HG02938 (cell line): ENCODE measurements around the gene ABLIM3.
"Not testable (repeated sequence)": the region's sequence is repeated elsewhere in the genome, so short reads cannot be mapped to it uniquely, and the experiment has no call there.

ENCODE experiments used
- ATAC-seq: cut with Tn5 transposase; IDR thresholded peaks from one replicate; pipeline ENCODE4 v1.9.1; 2021; ENCODE audit warnings: mild to moderate bottlenecking, moderate library complexity; ENCODE audit not compliant: unreplicated experiment

ABLIM3 gene

DNA sequence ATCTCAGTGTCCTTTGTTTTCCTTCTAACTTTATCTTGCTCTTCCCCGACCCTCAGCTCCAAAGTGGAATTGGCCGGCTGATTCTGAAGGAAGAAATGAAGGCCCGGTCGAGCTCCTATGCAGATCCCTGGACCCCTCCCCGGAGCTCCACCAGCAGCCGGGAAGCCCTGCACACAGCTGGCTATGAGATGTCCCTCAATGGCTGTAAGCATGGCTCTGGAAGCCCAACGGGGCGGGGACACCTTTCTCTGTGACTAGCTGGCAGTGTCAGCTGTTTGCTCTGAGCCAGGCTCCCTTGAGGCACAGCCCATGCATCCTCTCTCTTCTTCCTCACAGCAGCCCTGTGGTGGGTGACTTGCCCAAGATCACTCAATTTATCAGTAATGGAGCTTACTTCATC is 106.4 kb downstream of the ABLIM3 start:
- no peak for ATAC-seq

DNA sequence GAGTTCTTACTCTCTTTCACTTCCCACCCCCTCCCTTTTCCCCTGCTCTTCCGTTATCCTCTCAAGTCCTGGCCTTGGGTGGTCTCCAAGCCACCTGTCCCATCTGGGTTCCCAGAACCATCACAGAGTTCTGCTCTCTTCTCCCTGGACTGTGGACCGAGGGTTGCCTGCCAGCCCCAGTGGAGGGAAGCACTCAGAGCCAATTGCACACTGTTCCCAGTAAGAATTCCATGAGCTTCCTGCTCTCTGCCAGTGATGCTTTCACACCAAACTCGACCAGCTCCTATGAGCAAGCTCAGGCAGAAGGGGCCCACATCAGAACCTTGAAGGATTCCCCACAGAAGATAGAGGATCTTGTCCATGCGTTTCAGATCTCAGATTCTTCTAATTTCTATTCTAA is 110.3 kb downstream of the ABLIM3 start:
- ATAC-seq, result no peak

DNA sequence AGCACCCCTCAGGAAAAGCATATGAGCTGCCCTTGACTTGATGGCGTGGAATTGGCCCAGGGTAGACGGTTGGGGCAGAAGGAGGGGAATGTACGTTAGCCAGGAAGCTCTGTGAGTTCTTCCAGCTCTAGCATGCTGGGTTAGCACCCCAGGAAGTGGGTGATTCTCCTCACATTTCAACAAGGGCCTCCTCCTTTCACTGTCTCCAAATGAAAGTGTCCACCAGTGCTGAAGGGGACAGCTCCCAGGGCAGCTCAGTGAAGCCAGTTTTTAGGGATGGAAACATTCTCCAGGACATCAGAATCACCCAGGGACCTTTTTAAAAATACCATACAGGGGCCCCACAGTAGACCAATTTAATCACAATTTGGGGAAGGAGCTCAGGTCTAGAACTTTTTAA is 113.2 kb downstream of the ABLIM3 start:
- no peak for ATAC-seq

DNA sequence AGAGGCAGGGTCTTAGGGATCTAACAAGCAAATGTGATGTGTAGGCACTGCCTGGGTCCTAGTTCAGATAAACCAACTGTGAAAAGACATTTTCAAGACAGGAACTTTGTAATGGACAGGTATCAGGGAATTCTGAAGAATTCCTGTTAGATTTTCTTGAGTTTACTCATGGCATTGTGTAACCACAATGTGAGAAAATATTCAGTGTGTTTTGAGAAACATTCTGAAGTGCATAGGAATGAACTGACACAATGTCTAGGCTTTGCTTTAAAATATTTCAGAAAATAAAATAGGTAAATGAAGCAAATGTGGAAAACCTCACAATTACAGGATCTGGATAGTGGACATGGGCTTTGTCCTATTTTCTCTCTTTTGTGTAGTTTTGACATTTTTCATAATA is 115.2 kb downstream of the ABLIM3 start:
- no peak for ATAC-seq

DNA sequence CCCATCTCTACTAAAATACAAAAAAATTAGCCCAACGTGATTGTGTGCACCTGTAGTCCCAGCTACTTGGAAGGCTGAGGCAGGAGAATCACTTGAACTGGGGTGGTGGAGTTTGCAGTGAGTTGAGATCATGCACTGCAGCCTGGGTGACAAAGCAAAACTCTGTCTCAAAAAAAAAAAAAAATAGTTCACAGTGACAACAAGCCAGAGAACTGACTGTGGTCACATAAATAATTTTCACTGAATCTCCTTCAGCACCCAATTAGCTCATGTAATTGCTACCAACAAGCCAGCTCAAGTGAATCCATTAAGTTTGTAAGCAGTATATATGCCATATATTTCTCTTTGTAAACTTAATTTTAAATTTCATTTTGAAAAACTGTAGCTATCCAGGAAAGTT is 115.8 kb downstream of the ABLIM3 start:
- no peak for ATAC-seq

DNA sequence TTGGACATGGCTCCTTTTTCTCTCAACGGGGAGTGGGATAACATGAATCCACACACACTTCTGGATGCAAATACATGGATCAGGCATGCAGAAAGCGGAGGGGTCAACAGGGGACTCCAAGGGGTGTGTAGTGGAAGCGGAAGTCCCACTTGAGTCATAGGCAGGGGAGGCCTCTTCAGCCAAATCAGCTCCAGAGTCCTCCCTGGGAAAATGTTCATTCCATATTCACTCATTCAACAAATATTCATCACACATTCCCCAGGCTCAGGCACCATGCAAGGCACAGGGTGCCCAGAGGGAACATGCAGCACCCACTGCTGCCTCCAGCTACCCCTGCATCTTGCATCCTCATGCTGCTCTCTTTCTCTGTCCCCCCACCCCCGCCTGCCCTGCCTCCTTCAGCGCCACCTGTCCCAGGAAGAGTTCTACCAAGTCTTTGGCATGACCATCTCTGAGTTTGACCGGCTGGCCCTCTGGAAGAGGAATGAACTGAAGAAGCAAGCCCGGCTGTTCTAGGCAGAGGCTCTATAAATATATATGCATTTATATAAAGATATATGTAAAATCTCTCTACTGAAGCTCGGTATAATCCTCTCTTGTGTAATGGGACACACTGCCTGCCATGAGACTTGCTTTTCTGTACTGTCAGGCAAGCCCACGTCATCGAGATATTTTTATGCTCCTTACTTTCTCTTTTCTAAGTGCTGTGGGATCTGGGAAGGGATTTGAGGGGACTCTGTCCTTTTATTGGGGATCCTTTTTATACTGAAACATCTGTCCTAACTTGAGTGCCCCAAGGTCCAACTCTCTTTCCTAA is 116.8 kb downstream of the ABLIM3 start:
- no peak for ATAC-seq

DNA sequence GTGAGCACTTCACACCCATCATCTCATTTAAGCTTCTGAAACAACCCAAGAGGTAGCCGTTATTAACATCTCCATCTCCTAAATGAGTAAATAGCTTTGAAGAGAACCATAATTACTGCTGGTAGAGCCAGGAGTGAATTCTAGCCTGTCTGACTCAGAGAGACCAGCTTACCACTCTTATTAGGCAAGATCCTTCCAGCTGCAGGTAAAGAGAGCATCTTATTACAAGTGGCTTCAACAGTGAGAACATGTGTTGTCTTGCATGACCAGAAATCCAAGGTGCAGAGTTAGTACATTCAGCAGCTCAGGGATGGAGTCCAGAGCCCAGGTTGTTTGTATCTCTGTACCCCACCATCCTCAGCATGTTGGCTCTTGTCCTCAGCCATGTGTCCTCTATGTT is 119.5 kb downstream of the ABLIM3 start:
- no peak for ATAC-seq

DNA sequence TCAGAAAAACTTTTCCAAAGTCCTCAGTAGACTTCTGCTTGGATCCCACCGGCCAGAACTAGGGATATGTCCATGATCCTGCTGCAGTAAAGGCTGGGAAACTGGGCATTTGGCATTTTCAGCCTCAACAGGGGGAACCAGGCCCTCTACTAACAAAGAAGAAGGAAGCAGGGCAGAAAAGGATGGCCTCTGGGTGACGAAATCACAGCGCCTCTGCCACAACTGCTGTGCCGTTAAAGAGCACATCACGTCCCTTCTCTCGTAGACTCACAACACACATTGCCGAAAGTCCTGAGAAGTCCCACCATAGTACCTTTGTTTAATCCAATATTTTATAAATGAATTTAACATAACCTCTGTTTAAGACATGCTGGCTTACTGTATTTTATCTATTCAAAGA is 120.0 kb downstream of the ABLIM3 start:
- no peak for ATAC-seq

DNA sequence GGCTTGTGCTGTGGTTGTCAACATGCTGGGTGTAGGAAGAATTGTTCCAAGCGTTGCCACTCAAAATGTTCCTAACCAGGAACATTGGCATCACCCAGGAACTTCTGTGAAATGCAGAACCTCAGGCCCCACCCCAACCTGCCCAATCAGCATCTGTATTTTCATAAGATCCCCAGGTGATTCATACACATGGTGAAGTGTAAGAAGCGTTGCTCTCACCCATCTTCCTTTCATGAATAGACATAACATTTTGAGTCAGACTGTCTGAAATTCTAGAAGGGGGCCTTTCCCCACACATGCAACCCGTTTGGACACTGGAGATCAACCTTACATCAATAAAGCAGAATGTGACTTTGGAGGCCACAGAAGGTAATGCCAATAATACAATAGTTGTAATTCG is 121.0 kb downstream of the ABLIM3 start:
- no peak for ATAC-seq

DNA sequence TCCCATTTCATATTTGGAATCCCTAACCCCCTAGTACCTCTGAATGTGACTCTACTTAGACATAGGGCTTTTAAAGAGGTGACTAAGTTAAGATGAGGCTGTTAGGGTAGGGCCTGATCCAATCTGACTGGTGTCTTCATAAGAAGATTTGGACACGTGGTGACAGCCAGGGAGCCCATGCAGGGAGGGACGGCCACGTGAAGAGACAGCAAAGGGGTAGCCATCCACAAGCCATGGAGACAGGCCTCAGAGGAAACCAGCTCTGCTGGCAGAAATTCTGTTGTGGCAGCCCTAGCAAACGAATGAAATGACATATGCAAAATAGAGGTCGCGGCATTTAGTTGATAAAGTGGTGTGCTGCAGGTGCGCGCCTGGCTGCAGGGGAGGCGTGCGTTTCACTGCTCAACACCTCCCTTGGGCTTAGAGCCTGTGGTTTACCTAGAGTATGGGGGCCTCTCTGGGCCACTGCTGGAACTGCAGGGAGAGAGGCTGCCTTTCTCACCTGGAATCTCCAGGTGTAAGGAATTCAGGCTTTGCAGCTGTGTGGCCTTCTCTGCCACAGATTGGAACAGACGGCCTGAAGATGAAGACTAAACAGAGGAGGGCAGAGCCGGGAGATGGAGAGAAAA is 123.3 kb downstream of the ABLIM3 start:
- peak; percentile 92 for ATAC-seq

DNA sequence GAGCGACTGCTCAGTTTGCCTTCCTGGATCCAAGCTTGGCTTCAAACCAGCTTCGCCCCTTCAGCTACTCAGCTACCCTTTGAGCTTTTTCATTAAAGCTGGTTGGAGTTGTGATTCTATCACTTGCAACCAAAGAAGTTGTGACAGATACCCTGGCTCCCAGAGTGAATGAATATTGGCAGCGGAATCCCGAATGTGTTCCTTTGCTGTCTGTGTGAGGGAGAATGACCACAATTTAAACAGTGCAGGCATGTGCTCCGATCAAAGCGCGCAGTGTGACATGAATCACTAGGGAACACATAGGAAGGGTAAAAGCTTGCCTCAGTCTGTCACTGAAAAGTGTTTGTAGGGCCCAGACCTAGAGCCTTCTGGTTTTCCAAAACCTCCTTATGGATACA is 123.8 kb downstream of the ABLIM3 start:
- no peak for ATAC-seq

DNA sequence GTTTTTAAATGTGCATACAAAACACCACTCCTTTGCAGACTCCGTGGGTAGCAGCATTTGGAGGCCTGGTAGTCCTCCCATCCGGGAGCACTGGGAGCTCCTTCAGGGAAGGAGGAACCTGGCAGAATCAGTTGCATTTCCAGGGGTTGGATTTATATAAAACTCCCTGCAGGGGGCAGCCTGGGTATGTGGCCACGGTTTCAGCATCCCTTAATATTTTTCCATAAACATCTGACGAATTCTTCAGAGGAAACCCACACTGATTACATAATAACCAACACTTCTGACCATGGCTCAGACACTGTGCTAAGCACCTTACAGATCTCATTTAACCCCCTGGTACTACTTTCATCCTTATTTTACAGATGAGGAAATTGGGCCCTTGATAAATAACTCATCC is 124.3 kb downstream of the ABLIM3 start:
- ATAC-seq, result no peak

DNA sequence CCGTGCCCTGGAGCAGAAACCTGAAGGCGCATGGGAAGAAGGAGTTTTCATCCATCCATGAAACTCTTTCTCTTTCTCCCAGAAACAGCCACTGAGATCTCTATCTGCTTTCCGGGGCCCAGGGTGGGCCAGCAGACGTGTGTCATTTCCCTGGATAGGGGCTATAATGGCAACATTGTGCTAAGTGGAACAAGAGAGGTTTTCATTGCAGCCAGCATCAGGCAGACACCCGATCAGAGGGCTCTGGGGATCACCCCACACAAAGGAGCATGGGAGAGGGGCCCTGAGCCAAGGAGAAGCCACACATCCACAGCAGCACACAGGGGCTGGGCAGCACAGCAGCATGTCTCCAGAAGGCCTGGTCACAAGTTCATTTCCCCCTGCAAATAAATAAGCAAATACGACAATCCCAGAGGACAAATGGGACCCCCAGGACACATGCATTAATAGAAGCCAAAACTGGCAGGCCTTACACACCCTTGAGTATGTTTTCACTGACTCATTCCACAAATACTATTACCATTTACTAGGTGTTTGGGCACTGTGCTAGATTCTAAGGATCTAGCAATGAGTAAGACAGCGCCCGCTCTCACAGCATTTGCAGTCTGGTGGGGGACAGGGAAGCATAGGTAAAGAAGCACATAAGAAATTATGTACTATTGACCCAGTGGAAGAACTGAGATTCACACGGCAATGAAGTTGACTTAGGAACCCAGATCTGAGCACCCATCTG is 126.1 kb downstream of the ABLIM3 start:
- ATAC-seq, result no peak

DNA sequence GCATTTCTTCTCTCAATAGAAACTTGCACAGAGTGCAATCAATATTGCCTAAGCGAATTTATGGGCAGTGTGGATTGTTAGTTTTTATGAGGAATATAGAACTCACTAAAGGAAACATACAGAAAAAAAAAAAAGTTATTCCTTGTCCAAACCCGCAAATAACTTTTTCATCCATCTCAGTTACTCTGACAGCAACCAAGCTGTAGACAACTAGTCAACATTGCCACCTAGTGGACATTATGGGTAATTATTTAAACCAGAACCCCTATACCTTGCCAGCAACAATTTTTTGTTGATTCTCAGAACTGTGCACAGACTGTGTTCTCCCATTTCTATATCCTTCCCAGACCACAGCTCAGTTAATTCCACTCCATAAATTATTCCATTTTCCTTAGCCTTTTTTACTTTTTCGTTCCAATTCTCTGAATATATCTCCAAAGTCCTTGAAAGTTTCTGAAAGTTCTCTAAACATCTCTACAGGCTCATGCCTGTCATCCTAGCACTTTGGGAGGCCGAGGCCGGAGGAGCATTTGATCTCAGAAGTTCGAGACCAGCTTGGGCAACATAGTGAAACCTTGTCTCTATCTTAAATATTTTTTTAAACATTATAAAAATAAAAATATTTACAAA is 127.8 kb downstream of the ABLIM3 start:
- ATAC-seq, result no peak

DNA sequence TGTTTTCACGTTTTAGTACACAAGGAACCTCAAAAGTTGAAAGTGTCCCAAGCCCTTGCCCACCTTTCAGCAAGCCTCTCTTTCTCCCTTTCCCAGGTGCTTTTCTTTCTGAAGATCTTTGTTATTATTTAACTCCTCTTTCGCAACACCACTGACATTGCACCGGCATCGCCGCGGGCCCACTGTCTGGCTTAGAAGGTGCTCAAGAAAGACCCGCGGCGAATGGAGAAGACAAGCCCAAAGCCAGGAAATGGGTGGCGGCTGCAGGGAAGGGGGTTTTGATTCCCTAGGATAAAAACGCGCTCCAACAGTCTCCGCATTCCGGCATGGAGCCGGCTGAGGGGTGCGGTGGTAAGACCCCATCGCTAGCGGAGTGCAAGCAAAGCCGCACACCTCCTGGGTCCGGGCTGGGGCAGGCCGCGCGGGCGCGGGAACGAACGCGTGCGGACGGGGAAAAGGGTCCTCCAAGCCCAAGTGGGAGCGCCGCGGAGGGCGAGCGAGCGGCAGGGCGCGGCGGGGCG is 130.0 kb downstream of the ABLIM3 start:
- no peak for ATAC-seq

DNA sequence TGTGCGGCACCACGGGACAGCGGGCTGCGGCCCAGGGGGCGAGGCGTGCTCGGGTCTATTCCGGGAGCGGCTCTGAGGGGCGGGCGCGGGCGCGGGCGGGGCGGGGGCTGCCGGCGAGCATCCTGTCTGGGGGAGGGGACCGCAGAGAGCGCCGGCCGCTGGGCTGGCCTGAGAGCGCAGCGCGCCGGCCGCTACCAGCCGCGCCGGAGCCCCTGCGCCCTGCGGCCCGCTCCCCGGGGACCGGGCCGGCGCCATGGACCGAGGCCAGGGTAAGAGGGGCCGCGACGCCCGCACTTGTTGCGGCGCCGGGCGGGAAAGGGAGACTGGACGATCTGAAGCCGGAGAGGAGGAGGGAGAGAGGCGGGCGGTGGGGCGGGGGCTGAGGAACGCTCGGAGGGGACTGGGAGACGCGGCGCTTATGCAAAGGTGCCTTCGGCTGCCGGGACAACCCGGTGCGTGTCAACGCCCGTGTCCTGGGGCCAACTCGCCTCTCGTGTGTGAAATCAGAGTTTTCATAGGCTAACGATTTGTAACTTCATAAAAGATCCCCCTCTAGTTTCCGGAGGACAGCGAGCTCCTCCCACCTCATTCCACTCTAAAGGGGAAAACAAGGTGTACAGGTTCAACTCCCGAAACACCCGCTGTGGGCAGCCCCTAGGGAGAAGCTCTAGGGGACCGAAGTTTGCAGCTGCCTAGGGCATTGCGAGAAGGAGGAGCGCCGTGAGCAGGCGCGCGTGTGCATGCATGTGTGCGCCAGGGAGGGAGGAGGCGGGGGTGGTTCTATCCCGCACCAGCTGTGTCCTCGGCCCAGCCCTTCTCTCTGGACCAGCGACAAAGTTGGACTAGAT is 130.6 kb downstream of the ABLIM3 start, which contains the start of gene AFAP1L1:
AFAP1L1 (plus strand) TSS at position 144 of the 848 bp plus-strand sequence; CDS start at position 254, 110 bp downstream.
- ATAC-seq, result no peak

DNA sequence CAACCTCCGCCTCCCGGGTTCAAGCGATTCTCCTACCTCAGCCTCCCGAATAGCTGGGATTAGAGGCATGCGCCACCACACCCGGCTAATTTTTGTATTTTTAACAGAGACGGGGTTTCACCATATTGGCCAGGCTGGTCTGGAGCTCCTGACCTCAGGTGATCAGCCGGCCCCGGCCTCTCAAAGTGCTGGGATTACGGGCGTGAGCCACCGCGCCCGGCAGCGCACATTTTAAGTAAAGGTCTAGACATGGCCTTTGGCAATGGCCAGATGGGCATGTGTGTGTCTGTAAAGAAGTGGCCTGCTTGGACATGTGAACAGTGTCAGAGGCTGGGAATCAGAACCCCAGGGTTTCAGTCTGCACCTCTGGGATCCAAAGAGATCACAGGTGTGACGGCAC is 131.5 kb downstream of the ABLIM3 start:
- not testable (repeated sequence) for ATAC-seq

DNA sequence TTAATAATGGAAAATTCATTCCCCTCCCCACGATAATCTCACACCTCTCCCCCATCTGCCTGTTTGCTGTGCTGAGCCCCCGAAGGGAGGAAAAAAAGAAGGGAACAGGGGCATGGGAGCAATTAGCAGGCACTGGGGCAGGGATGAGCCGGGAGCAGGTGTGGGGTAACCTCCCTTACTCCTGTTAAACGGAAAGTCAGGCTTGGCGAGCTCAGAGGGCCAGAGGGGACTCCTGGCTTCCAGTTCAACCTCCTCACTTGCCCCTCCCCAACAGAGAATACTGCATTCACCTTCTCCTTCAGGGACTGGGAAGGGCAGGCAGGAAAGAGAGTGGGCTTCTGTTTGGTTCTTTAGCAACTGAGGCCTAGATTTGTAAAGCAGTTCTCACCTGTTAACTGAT is 131.9 kb downstream of the ABLIM3 start:
- no peak for ATAC-seq

DNA sequence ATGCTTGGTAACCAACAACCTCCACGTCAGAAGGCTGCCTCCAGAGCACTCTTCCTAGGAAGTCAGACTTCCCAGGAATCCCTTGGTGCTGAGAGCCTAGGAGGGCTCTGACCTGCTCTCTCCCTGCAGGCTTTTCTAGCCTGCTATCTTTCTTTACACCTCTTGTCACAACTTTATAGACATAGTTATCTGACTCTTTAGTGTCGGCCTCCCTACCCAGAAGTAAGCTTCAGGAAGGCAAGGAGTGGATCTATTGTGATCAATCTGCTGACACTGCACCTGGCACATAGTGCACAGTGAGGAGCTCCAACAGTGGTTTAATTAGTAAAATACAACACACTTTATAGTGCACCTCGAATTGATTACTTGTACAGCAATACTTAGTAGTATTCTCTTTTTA is 132.7 kb downstream of the ABLIM3 start:
- no peak for ATAC-seq

DNA sequence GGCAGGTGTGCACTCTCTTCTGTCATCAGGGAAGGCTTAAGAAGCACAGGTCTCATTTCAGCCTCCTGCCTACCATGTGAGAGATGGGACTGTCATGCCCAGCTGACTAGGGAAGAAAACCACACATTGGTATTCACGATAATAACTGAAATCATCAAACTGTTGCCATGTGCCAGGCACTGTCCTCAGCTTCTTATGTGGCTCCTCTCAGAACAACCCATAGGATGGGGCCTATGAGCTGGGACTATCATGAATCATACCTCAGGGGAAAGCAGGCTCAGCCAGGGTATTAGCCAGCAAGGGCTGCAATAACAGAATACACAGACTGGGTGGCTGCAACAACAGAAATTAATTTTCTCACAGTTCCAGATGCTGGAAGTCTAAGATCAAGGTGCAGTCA is 133.6 kb downstream of the ABLIM3 start:
- no peak for ATAC-seq
